NCI-H187 treated with DMSO at 0.1 percent for 48 hours (cell line): Measurements from ENCODE around the gene SERGEF.

Source experiments
- DNase-seq: peaks from one replicate; lab custom pipeline; 2025; lab: John Stamatoyannopoulos, UW

Gene SERGEF

GRCh38 chr11:17952487-17952886 lies 60.4 kb downstream of the SERGEF start:
- DNase-seq: no peak

GRCh38 chr11:17951685-17952388 lies 61.0 kb downstream of the SERGEF start:
- DNase-seq: no peak

GRCh38 chr11:17950644-17951043 lies 62.2 kb downstream of the SERGEF start:
- no peak for DNase-seq

- DNase-seq: no peak
Measured at GRCh38 chr11:17948296-17948695, 64.6 kb downstream of the SERGEF start.

- DNase-seq: no peak
Measured at GRCh38 chr11:17939542-17939941, 73.3 kb downstream of the SERGEF start.

- DNase-seq: no peak
Measured at GRCh38 chr11:17936790-17937189, 76.1 kb downstream of the SERGEF start.

GRCh38 chr11:17934194-17934593 lies 78.7 kb downstream of the SERGEF start:
- no peak for DNase-seq

- no peak for DNase-seq
Measured at GRCh38 chr11:17933708-17934107, 79.1 kb downstream of the SERGEF start.

GRCh38 chr11:17932472-17932871 lies 80.4 kb downstream of the SERGEF start:
- DNase-seq: no peak

- no peak for DNase-seq
Measured at GRCh38 chr11:17931595-17931994, 81.3 kb downstream of the SERGEF start.

GRCh38 chr11:17930544-17931125 lies 82.2 kb downstream of the SERGEF start:
- DNase-seq: no peak

- no peak for DNase-seq
Measured at GRCh38 chr11:17929171-17929570, 83.7 kb downstream of the SERGEF start.

- DNase-seq: no peak
Measured at GRCh38 chr11:17927681-17928343, 85.0 kb downstream of the SERGEF start.

- no peak for DNase-seq
Measured at GRCh38 chr11:17927041-17927440, 85.8 kb downstream of the SERGEF start.

- DNase-seq: no peak
Measured at GRCh38 chr11:17924713-17925112, 88.1 kb downstream of the SERGEF start.

GRCh38 chr11:17923217-17923616 lies 89.6 kb downstream of the SERGEF start:
- DNase-seq: no peak

GRCh38 chr11:17922416-17922788 lies 90.4 kb downstream of the SERGEF start:
- no peak for DNase-seq

- DNase-seq: peak; percentile 66
Measured at GRCh38 chr11:17921659-17922415, 91.0 kb downstream of the SERGEF start.

GRCh38 chr11:17918049-17918605 lies 94.7 kb downstream of the SERGEF start:
- DNase-seq: no peak

GRCh38 chr11:17917556-17917955 lies 95.3 kb downstream of the SERGEF start:
- DNase-seq: no peak

GRCh38 chr11:17915500-17916143 lies 97.2 kb downstream of the SERGEF start:
- DNase-seq: no peak

GRCh38 chr11:17914957-17915356 lies 97.9 kb downstream of the SERGEF start:
- DNase-seq: no peak
